Rectal smooth muscle tissue (tissue), 1 donor: ENCODE measurements around the gene MARCHF9.

Experiments
- H3K27ac ChIP-seq: one replicate; pipeline ENCODE4 v1.7.0; 2013; ENCODE audit warnings: low read depth, low read length, inconsistent platforms
- H3K27me3 ChIP-seq: one replicate; pipeline ENCODE4 v1.7.0; 2013; ENCODE audit warnings: low read length; ENCODE audit not compliant: control insufficient read depth, insufficient read depth
- H3K36me3 ChIP-seq: one replicate; pipeline ENCODE4 v1.7.0; 2013; ENCODE audit warnings: low read length; ENCODE audit not compliant: control insufficient read depth, insufficient read depth
- H3K4me1 ChIP-seq: one replicate; pipeline ENCODE4 v1.7.0; 2013; ENCODE audit warnings: low read length; ENCODE audit not compliant: control insufficient read depth, insufficient read depth
- H3K4me3 ChIP-seq: one replicate; pipeline ENCODE4 v1.7.0; 2013; ENCODE audit warnings: low read length
- H3K9ac ChIP-seq: one replicate; pipeline ENCODE4 v1.7.0; 2013; ENCODE audit warnings: low read length

Gene MARCHF9

DNA sequence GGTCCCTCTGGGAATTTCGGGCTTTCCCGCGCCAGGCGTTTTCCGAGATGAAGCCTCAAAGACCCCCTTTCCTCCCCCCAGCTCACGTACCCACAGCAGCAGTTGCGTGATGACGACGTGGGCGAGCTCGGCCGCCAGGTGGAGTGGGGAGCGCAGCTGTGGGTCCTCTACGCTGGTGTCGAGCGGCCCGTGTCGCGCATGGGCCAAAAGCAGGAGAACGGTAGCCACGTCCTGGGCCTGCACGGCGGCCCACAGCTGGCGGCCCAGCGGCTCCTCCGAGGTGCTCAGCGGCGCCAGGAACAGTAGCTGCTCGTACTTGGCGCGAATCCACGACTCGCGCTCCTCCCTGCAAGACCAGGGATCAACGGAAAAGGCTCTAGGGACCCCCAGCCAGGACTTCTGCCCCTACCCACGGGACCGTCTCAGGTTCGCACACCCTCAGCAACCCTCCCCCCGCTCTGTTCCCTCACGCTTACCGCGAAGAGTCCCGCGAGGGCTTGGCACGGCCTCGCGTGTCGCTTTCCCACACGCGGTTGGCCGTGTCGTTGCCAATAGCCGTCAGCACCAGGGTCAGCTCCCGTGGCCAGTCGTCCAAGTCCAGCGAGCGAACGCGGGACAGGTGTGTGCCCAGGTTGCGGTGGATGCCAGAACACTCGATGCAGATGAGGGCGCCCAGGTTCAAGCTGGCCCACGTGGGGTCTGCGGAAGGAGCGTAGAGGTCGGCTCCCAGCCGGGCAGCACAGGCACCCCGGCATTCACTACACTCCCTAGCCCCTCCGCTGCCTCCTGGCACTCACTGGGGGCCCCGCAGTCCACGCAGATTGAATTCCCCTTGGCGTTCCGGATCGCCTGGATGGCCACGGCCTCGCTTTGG, 27.8 kb upstream of the MARCHF9 start:
- Histone ChIP-seq H3K27me3 (peaks cover 7% of the 10 kb centered on the region), H3K9ac (no peak overlapping the region)

GRCh38 chr12:57727758-57728395, 27.0 kb upstream of the MARCHF9 start:
- Histone ChIP-seq H3K4me3 (no peak overlapping the region), H3K36me3 (no peaks in the 10 kb centered on the region), H3K4me1 (no peaks in the 10 kb centered on the region), H3K9ac (no peak overlapping the region), H3K27me3 (peaks cover 11% of the 10 kb centered on the region), H3K27ac (no peak overlapping the region)

More for the DNA sequence above, 27.8 kb upstream of the MARCHF9 start:
- H3K4me1 ChIP-seq: no peaks in the 10 kb centered on the region
- no peak overlapping the region for H3K27ac ChIP-seq
- no peaks in the 10 kb centered on the region for H3K36me3 ChIP-seq
- H3K4me3 ChIP-seq: peak overlapping the region; percentile 84

GRCh38 chr12:57729321-57729844, 25.5 kb upstream of the MARCHF9 start:
- H3K9ac ChIP-seq: no peak overlapping the region
- H3K27me3 ChIP-seq: peaks cover 12% of the 10 kb centered on the region
- no peaks in the 10 kb centered on the region for H3K4me1 ChIP-seq
- no peaks in the 10 kb centered on the region for H3K36me3 ChIP-seq
- H3K4me3 ChIP-seq: no peak overlapping the region
- H3K27ac ChIP-seq: no peak overlapping the region

GRCh38 chr12:57730336-57731067, 24.4 kb upstream of the MARCHF9 start:
- no peaks in the 10 kb centered on the region for H3K4me1 ChIP-seq
- H3K27me3 ChIP-seq: peaks cover 17% of the 10 kb centered on the region
- no peak overlapping the region for H3K9ac ChIP-seq
- no peaks in the 10 kb centered on the region for H3K36me3 ChIP-seq
- H3K4me3 ChIP-seq: no peak overlapping the region
- no peak overlapping the region for H3K27ac ChIP-seq

GRCh38 chr12:57731411-57732080, 23.4 kb upstream of the MARCHF9 start:
- Histone ChIP-seq H3K4me1 (no peaks in the 10 kb centered on the region), H3K27me3 (peaks cover 22% of the 10 kb centered on the region), H3K36me3 (no peaks in the 10 kb centered on the region), H3K27ac (no peak overlapping the region), H3K9ac (no peak overlapping the region), H3K4me3 (no peak overlapping the region)

DNA sequence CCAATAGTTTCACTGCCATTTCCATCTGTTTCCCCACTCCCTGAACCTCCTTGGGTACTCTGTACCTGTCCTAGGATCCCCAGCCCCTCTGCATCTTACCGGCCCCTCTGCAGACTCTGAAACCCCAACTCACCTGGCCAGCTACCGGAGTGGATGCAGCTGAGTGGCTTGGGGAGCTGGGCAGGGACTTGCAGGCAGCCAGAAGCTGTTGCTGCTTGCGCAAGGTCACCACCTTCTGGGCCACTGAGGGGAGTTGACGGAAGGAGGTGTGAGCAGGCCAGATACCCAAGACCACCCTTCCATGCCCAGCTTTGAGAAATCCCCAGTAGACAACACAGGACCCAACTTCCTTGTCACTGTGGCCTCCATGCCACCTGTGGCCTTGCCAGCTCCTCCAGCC, 22.6 kb upstream of the MARCHF9 start:
- H3K27ac ChIP-seq: no peak overlapping the region
- no peaks in the 10 kb centered on the region for H3K36me3 ChIP-seq
- peaks cover 26% of the 10 kb centered on the region for H3K27me3 ChIP-seq
- no peaks in the 10 kb centered on the region for H3K4me1 ChIP-seq
- no peak overlapping the region for H3K4me3 ChIP-seq
- H3K9ac ChIP-seq: no peak overlapping the region

DNA sequence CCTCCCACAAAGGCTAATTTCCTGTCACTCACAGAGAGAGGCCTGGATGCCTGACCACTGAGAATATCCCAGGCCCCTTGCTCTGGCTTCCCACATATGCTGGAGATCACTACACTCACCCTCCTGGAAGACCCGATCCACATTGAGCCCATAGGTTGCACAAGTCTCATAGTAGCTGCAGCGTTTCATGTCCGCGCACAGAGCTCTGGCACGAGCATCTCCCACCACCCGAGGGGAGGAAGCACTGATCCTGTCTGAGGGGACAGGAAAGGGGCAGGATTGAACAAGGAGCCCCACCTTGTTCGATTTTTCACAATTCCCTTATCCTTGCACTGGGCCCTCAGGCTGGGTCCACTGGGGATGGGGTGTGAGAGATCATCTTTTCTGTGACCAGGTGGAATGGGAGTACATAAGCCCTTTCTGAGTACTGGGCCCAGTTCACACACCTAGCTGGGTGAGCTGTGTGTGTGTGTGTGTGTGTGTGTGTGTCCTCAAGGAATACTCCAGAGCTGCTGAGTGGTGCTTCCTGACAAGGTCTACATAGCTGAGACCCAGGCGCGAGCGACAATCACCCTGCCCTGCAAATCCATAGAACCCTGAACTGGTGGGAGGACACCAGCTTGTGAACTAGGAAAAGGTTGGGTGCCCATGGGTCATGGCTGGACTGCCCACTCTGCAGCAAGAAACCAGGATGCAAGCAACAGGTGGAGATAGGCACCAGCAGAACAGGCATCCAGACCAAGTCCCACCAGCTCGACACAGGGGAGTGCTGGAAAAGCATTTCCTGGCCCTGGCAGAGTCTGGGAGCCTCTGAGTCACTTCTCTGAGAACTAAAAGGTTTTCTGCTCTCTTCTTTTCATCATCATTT, 21.9 kb upstream of the MARCHF9 start:
- no peak overlapping the region for H3K9ac ChIP-seq
- no peaks in the 10 kb centered on the region for H3K36me3 ChIP-seq
- H3K27me3 ChIP-seq: peaks cover 25% of the 10 kb centered on the region

DNA sequence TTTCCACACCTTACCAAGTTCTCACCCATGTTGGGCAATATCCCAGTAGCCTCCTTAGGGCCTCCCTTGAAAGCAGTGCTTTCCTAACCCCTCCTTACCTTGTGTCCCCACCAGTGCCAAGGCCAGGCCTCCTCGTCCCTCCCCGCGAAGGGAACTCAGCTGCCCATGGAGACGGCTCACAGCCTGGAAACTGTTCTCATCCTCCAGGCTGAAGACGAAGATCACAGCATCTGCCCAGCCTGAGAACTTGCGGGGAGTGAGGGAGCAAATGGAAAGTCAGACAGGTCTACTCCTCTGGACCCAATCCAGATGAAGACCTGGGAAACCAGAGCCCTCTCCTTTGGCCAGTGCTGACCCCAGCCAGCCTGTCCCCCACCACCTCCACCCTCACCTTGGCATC, 21.0 kb upstream of the MARCHF9 start:
- no peak overlapping the region for H3K27ac ChIP-seq
- no peaks in the 10 kb centered on the region for H3K4me1 ChIP-seq
- H3K27me3 ChIP-seq: peaks cover 25% of the 10 kb centered on the region
- no peak overlapping the region for H3K9ac ChIP-seq
- no peak overlapping the region for H3K4me3 ChIP-seq
- H3K36me3 ChIP-seq: no peaks in the 10 kb centered on the region

More for the DNA sequence above, 21.9 kb upstream of the MARCHF9 start:
- no peak overlapping the region for H3K4me3 ChIP-seq
- H3K27ac ChIP-seq: no peak overlapping the region
- no peaks in the 10 kb centered on the region for H3K4me1 ChIP-seq

DNA sequence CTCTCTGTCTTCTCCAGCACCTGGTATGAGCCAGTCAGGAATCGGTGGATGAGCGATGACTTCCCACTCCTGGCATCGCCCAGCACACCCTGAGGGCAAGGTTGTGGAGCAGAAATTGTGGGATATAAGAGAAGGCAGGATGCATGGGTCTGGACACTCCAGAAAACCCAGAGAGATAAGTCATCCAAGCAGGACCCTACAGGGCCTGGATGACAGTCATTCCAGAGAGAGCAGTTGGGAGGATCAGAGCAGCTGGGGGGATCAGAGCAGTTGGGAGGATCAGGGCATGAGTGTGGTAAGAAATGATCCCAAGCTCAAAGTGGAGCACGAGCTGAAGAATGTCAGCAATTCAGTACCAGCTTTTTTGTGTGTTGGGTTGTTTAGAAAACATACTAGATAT, 20.3 kb upstream of the MARCHF9 start:
- H3K4me3 ChIP-seq: no peak overlapping the region
- H3K4me1 ChIP-seq: no peaks in the 10 kb centered on the region
- H3K36me3 ChIP-seq: no peaks in the 10 kb centered on the region
- no peak overlapping the region for H3K27ac ChIP-seq
- H3K9ac ChIP-seq: no peak overlapping the region
- peaks cover 31% of the 10 kb centered on the region for H3K27me3 ChIP-seq

- H3K27me3 ChIP-seq: peaks cover 35% of the 10 kb centered on the region
- H3K4me3 ChIP-seq: no peak overlapping the region
- H3K27ac ChIP-seq: no peak overlapping the region
- H3K4me1 ChIP-seq: no peaks in the 10 kb centered on the region
- H3K36me3 ChIP-seq: no peaks in the 10 kb centered on the region
- H3K9ac ChIP-seq: no peak overlapping the region
These were observed 19.6 kb upstream of the MARCHF9 start for GRCh38 chr12:57735198-57735855.
